Lower lobe of right lung (tissue), 2 donors: ENCODE data around the gene ZBTB44. TPM values are rescaled to one million over a fixed set of nuclear protein-coding genes. Genes with fewer than 3 reads are reported as not detected.

Source experiments
- ATAC-seq, 2 donors: fragments of 200-7000 bp; cut with Tn5 transposase; one replicate each; pipeline ENCODE4 v1.9.1; 2020 to 2022; ENCODE audit warnings: mild to moderate bottlenecking in 2 of 2, moderate library complexity in 2 of 2
- DNase-seq: peaks from one replicate; pipeline ENCODE4 v3.0.0-alpha.2; 2020
- H3K27ac ChIP-seq: fragments of 200-600 bp; one replicate; pipeline ENCODE4 v1.8.0; 2022
- H3K27me3 ChIP-seq: fragments of 200-600 bp; one replicate; pipeline ENCODE4 v1.8.0; 2022; ENCODE audit warnings: low read depth
- H3K36me3 ChIP-seq: fragments of 200-600 bp; one replicate; pipeline ENCODE4 v1.8.0; 2022; ENCODE audit warnings: mild to moderate bottlenecking
- H3K4me1 ChIP-seq: fragments of 200-600 bp; one replicate; pipeline ENCODE4 v1.8.0; 2022
- H3K4me3 ChIP-seq: fragments of 200-600 bp; one replicate; pipeline ENCODE4 v1.8.0; 2022; ENCODE audit warnings: mild to moderate bottlenecking
- H3K9me3 ChIP-seq: fragments of 200-600 bp; one replicate; pipeline ENCODE4 v1.8.0; 2022
- intact Hi-C: fragments of 100-400 bp; cut with DNase I; formaldehyde crosslinking; loops from one replicate; pipeline ENCODE4 v1.11.0; 2022
- total RNA-seq: library from RNA; stranded (reverse); fragmentation: NEBNext Ultra II Directional; extraction: Animal tissue kit (Norgen Biotek cat#: 25700); gene quantifications from one replicate; pipeline ENCODE4 v1.2.1, GENCODE V29; 2021
- TF ChIP-seq, protein P1 (sequence below): fragments of 200-600 bp; IDR thresholded peaks from one replicate; pipeline ENCODE4 v1.8.0; 2022; ENCODE audit warnings: antibody characterized with exemption, mild to moderate bottlenecking
- donor health status: DM: no; HTN: yes; CAD: no; lungs with severe emphysema.

The ZBTB44 gene
- total RNA-seq, 1 donor from 2014 or later: 59.8 TPM

DNA sequence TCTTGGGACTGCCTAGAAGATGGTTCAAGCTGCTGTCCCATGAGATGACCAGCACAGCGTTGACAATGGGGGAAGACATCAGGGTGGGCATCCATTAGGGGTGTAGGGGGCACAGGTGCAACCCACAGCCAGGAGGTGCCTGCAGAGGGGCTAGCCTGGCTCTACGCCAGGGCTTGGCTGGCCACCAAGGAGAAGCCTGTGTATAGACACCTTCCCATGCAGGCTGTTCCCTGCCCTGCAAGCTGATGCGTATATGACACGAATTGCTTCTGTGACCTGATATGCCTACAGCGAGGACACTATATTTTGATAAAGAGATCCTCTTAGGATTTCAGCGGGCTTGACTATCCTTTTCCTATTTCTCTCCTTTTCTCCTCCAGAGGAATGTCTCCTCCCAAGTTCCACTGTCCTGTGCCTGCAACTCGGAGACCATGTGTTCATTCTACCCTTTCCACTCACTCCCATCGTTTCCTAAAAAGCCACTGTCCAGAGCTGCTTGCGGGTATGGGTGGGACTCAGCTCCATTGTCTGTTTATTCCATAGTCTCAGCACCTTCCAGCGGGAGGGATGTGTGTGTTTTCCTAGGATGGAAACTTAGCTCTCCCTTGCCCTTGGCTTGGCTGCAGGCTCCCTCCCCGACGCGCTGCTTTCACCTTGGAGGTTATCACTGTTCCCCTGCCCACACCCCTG lies 99.0 kb downstream of the ZBTB44 start:
- Histone ChIP-seq H3K4me1 (peaks cover 9% of the 10 kb centered on the region), H3K4me3 (no peak overlapping the region), H3K9me3 (no peaks in the 10 kb centered on the region), H3K27me3 (no peaks in the 10 kb centered on the region), H3K36me3 (no peaks in the 10 kb centered on the region), H3K27ac (no peak overlapping the region)
- ATAC-seq (no peak), DNase-seq (peak; percentile 42)
- intact Hi-C loops: no loop called here
- TF ChIP-seq, protein P1, sequence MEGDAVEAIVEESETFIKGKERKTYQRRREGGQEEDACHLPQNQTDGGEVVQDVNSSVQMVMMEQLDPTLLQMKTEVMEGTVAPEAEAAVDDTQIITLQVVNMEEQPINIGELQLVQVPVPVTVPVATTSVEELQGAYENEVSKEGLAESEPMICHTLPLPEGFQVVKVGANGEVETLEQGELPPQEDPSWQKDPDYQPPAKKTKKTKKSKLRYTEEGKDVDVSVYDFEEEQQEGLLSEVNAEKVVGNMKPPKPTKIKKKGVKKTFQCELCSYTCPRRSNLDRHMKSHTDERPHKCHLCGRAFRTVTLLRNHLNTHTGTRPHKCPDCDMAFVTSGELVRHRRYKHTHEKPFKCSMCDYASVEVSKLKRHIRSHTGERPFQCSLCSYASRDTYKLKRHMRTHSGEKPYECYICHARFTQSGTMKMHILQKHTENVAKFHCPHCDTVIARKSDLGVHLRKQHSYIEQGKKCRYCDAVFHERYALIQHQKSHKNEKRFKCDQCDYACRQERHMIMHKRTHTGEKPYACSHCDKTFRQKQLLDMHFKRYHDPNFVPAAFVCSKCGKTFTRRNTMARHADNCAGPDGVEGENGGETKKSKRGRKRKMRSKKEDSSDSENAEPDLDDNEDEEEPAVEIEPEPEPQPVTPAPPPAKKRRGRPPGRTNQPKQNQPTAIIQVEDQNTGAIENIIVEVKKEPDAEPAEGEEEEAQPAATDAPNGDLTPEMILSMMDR: no peak

DNA sequence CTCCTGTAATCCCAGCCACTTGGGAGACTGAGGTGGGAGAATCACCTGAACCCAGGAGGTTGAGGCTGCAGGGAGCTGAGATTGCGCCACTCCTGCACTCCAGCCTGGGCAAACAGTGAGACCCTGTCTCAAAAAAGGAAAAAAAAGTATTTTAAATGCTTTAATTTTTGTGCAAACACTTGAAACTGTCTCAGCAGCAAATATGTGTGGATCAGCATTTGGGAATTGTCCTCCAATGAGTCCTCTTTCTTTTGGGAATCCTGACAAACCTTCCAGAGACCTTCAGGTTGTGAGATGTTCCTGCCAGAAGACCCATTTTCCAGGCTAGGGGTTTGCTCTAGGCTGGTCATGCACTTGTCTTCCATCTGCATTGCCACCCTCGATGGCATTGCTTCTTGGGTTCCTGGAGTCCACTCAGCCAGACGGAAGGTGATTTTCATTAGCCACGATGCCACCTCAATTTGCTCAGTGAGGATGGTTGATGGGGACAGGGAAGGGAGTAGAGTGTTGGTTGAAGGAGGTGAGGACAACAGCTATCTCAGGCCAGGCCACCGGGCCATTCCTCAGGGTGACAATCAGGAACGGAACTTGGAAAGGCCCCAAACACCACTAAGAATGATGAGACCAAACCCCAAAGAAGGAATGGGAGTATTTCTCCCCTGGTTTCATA lies 99.7 kb downstream of the ZBTB44 start:
- intact Hi-C loops: no loop called here

DNA sequence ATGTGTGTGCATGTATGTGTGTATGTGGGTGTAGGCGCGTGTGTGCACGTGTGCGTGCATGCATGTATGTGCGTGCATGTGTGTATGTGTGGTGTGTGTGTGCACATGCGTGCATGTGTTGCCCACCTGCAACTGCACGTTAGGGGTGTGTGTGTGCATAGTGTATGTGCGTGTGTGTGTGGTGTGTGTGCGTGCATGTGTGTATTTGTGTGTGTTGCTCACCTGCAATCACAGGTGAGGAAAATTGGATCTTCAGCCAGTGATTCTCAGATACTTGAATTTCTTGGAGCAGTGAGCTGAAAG lies 100.8 kb downstream of the ZBTB44 start:
- Histone ChIP-seq H3K9me3 (no peaks in the 10 kb centered on the region), H3K27ac (no peak overlapping the region), H3K4me1 (peaks cover 9% of the 10 kb centered on the region), H3K36me3 (peaks cover 5% of the 10 kb centered on the region), H3K27me3 (no peaks in the 10 kb centered on the region), H3K4me3 (no peak overlapping the region)
- DNase-seq (no peak), ATAC-seq (no peak)
- intact Hi-C loops: no loop called here
- TF ChIP-seq, protein P1: no peak

More for the DNA sequence above, 99.7 kb downstream of the ZBTB44 start:
- Histone ChIP-seq H3K36me3 (peaks cover 1% of the 10 kb centered on the region), H3K9me3 (no peaks in the 10 kb centered on the region), H3K4me3 (no peak overlapping the region), H3K27me3 (no peaks in the 10 kb centered on the region), H3K4me1 (peaks cover 9% of the 10 kb centered on the region), H3K27ac (no peak overlapping the region)
- ATAC-seq: no peak
- TF ChIP-seq, protein P1: no peak
- no peak for DNase-seq

DNA sequence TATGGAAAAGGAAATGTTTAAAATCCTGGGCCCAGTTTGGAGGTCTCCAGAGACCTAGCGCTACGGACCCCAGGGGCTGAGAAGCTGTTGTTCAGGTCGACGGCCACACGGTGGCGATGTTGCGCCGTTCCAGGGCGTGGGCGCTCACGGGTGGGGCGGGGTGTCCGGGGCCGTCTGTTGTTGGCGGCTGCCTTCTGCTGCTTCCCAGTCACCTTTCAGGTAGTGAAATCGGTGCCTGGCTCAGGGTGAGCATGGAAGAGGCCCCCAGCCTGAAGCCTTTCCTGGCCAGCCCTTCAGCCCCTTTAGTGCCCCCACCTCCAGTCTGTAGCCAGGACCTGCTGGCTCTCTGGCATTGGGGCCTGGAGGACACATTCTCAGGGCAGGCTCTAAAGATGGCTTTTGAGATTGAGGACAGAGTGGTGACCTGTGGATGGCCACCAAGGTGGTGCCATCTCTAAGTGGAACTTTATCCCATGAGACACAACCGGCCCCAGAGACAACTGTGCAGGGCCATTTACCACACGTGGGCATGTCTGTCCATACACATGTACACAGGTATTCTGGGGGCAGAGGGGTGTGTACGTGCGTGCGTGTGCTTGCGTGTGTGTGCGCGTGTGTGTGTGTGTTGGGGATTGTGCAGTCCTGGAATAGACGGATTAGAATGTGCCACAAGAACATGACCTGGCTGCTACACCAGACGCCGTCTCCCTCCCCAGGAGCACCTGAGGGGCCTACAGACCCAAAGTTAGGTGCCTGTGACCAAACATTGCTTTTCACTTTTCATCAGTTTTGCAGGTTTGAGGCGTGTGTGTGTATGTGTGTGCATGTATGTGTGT lies 101.4 kb downstream of the ZBTB44 start:
- no peak overlapping the region for H3K27ac ChIP-seq
- TF ChIP-seq, protein P1: peak; percentile 97
- H3K36me3 ChIP-seq: peaks cover 9% of the 10 kb centered on the region
- peaks cover 9% of the 10 kb centered on the region for H3K4me1 ChIP-seq
- H3K9me3 ChIP-seq: no peaks in the 10 kb centered on the region
- intact Hi-C loops: no loop called here
- peak; percentile 84 to 87 for ATAC-seq
- peak; percentile 80 for DNase-seq
- H3K4me3 ChIP-seq: no peak overlapping the region
- no peaks in the 10 kb centered on the region for H3K27me3 ChIP-seq

DNA sequence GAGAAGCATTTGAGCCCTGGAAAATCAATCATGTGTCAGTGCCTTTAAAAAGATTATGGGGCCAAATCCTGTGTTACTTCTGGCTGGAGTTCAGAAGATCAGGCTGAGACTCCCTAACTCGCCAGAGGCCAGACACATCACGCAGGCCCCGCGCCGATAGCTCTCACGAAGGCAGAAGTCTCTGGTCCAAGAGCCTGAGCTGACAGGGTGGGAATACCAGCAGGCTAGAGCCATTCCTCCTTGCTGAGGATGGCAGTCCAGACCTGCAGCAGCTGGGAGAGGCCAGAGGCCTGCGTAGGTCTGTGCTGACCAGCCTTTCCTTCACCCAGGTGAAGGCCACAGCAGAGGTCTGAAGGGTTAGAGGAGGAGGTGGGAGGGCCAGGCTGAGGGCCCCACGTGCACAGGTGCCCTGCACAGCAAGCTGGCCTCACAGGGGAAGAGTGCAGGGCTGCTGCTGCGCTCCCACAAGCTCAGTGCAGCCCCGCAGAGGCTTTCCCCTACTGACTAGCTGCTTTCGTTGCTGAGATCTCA lies 102.2 kb downstream of the ZBTB44 start:
- intact Hi-C loops: no loop called here
- H3K4me3 ChIP-seq: no peak overlapping the region
- TF ChIP-seq, protein P1: no peak
- no peaks in the 10 kb centered on the region for H3K27me3 ChIP-seq
- peak in 1 of 2 donors; percentile 8 for ATAC-seq
- H3K9me3 ChIP-seq: no peaks in the 10 kb centered on the region
- no peak overlapping the region for H3K27ac ChIP-seq
- DNase-seq: peak; percentile 30
- H3K4me1 ChIP-seq: peaks cover 9% of the 10 kb centered on the region
- H3K36me3 ChIP-seq: peaks cover 17% of the 10 kb centered on the region
